Measurements from ENCODE around the gene NFATC2. TPM values are rescaled to one million over a fixed set of nuclear protein-coding genes. Genes with fewer than 3 reads are reported as not detected.

NFATC2 gene
- total and polyA plus RNA-seq, 2 of the 8 experiments (the other 6 are each of a cell fraction or from before 2014, with no cell fraction given) = 0.27 to 0.91 TPM

GRCh38 chr20:51437182-51437924, 105.2 kb downstream of the NFATC2 start:
- no peak overlapping the region for H3K27ac ChIP-seq (ENCODE audit: low read depth, low read length)
- no peak overlapping the region for H2BK15ac ChIP-seq (ENCODE audit: low read length)
- H3K9ac ChIP-seq (replicated peaks in 1 of 4; ENCODE audit: extremely low read depth in 1 of 4, low read depth in 3 of 4, low read length in 3 of 4) = no peak overlapping the region
- H4K91ac ChIP-seq (replicated peaks; ENCODE audit: insufficient read length, low read length) = no peak overlapping the region
- H3K18ac ChIP-seq (ENCODE audit: extremely low read depth, low read length) = no peak overlapping the region
- no peaks in the 10 kb centered on the region for H4K20me1 ChIP-seq (replicated peaks in 1 of 2; ENCODE audit: control insufficient read depth in 1 of 2, insufficient read depth in 2 of 2, low read length in 2 of 2)
- no peak overlapping the region for H3K14ac ChIP-seq (ENCODE audit: insufficient read length)
- no peaks in the 10 kb centered on the region for H3K79me2 ChIP-seq (ENCODE audit: control insufficient read depth in 1 of 2, insufficient read depth in 2 of 2, low read length in 2 of 2)
- H3K4me1 ChIP-seq (replicated peaks in 1 of 4; ENCODE audit: control insufficient read depth in 3 of 4, insufficient read depth in 4 of 4, low read length in 3 of 4) = peaks cover 0 to 4% (median 0%) of the 10 kb centered on the region in 4 experiments; a peak in 1 of 7 replicates
- WGBS, 2 experiments (ENCODE audit: extremely low coverage in 1 of 2, insufficient coverage in 1 of 2, insufficient read length in 1 of 2, insufficient replicate concordance in 2 of 2, low coverage in 1 of 2, low lambda C conversion rate in 2 of 2, missing lambda C conversion rate in 1 of 2) = 79% methylated on average over 7 of the region's 7 CpGs; no CpG with 5 or more reads in 1 of the 2 experiments
- H3K23me2 ChIP-seq (ENCODE audit: low read depth, low read length) = peaks cover 3% of the 10 kb centered on the region; the same call in 1 of the 2 replicates
- H3K4ac ChIP-seq (replicated peaks; ENCODE audit: insufficient read length, low read depth, low read length) = no peak overlapping the region
- DNase-seq (ENCODE audit: low read depth in 1 of 2, low spot score in 2 of 2) (no peak), FAIRE-seq (no peak)
- H2BK12ac ChIP-seq (ENCODE audit: low read depth, low read length) = no peak overlapping the region
- H2AFZ ChIP-seq (ENCODE audit: low read length) = no peak overlapping the region
- H2AK5ac ChIP-seq (ENCODE audit: low read depth, low read length) = no peak overlapping the region
- H3K56ac ChIP-seq (replicated peaks; ENCODE audit: insufficient read length, low read depth, low read length) = no peak overlapping the region
- H2BK20ac ChIP-seq (ENCODE audit: low read length) = no peak overlapping the region
- H2BK5ac ChIP-seq (ENCODE audit: low read depth, low read length) = no peak overlapping the region
- no peak overlapping the region for H3K4me3 ChIP-seq (ENCODE audit: extremely low read depth in 1 of 4, insufficient read depth in 2 of 4, low read depth in 3 of 4, low read length in 4 of 4)
- CTCF ChIA-PET (ENCODE audit: partially characterized antibody) = interaction anchor here (0.7 kb wide), 1 partner anchor 269 kb away, joined by 3 read pairs; no protein-coding TSS in a partner anchor
- no peak overlapping the region for H2BK120ac ChIP-seq (replicated peaks; ENCODE audit: low read depth, low read length)
- no peak overlapping the region for H3K4me2 ChIP-seq (ENCODE audit: insufficient read depth in 1 of 2, low read depth in 2 of 2, low read length in 2 of 2)
- H4K8ac ChIP-seq (ENCODE audit: extremely low read depth, insufficient read depth, low read length) = no peak overlapping the region
- POLR2A ChIA-PET (ENCODE audit: partially characterized antibody) = interaction anchor here (0.6 kb wide), 1 partner anchor 208 kb away, joined by 3 read pairs; no protein-coding TSS in a partner anchor
- no peaks in the 10 kb centered on the region for H3K27me3 ChIP-seq (replicated peaks in 1 of 4; ENCODE audit: control insufficient read depth in 3 of 4, extremely low read depth in 1 of 4, insufficient read depth in 3 of 4, low read length in 3 of 4)
- H4K5ac ChIP-seq (ENCODE audit: insufficient read length, low read depth, low read length) = no peak overlapping the region
- H3K9me3 ChIP-seq (ENCODE audit: insufficient read depth in 2 of 2, low read depth in 1 of 2, low read length in 1 of 2) = no peaks in the 10 kb centered on the region
- H3K79me1 ChIP-seq (ENCODE audit: low read depth, low read length) = no peaks in the 10 kb centered on the region
- H3K36me3 ChIP-seq (ENCODE audit: control insufficient read depth in 2 of 4, insufficient read depth in 4 of 4, low read length in 3 of 4) = no peaks in the 10 kb centered on the region
- TF ChIP-seq YY1 (IDR thresholded peaks at IDR 0.05; ENCODE audit: low read depth, low read length) = no peak
- 0 out of 2 replicates have a peak, but pooled peaks have one; percentile 33 for TF ChIP-seq MAFK (IDR thresholded peaks at IDR 0.05; ENCODE audit: low read depth, low read length)
- peak; percentile 56 for TF ChIP-seq BACH1 (IDR thresholded peaks at IDR 0.05; ENCODE audit: low read length)
- no peak for TF ChIP-seq TAF1 (IDR thresholded peaks at IDR 0.05; ENCODE audit: low read depth, low read length)
- no peak overlapping the region for H3K23ac ChIP-seq (ENCODE audit: insufficient read length)
